ENCODE measurements around the gene POLR1G.

Gene POLR1G

GRCh38 chr19:45380107-45380506 lies 26.3 kb upstream of the POLR1G start:
- in situ Hi-C loops (cut with MboI; ENCODE audit: low sequenced_read_pairs), result no loop called here
- DNase-seq (ENCODE audit: low spot score in 2 of 2), result no peak
- no peaks in the 10 kb centered on the region for H3K36me3 ChIP-seq (replicated peaks)
- H3K27me3 ChIP-seq (ENCODE audit: low read depth), result no peaks in the 10 kb centered on the region
- H3K9me3 ChIP-seq, result no peaks in the 10 kb centered on the region
- H3K4me1 ChIP-seq, result peaks cover 11% of the 10 kb centered on the region
- no peak overlapping the region for H3K4me3 ChIP-seq

- Histone ChIP-seq H3K4me1 (peaks cover 3% of the 10 kb centered on the region), H3K36me3 (replicated peaks) (no peaks in the 10 kb centered on the region), H3K9me3 (no peaks in the 10 kb centered on the region), H3K27me3 (ENCODE audit: low read depth) (no peaks in the 10 kb centered on the region), H3K4me3 (no peak overlapping the region)
- in situ Hi-C loops (cut with MboI; ENCODE audit: low sequenced_read_pairs), result no loop called here
- DNase-seq (ENCODE audit: low spot score in 2 of 2), result no peak
These were observed 24.0 kb upstream of the POLR1G start for GRCh38 chr19:45382426-45382825.

GRCh38 chr19:45385392-45386221 lies 20.8 kb upstream of the POLR1G start:
- Histone ChIP-seq H3K4me1 (peaks cover 3% of the 10 kb centered on the region), H3K9me3 (no peaks in the 10 kb centered on the region), H3K4me3 (no peak overlapping the region), H3K27me3 (ENCODE audit: low read depth) (no peaks in the 10 kb centered on the region), H3K36me3 (replicated peaks) (no peaks in the 10 kb centered on the region)
- DNase-seq (ENCODE audit: low spot score in 2 of 2), result no peak
- in situ Hi-C loops (cut with MboI; ENCODE audit: low sequenced_read_pairs), result no loop called here

- no peaks in the 10 kb centered on the region for H3K27me3 ChIP-seq (ENCODE audit: low read depth)
- in situ Hi-C loops (cut with MboI; ENCODE audit: low sequenced_read_pairs), result no loop called here
- peaks cover under 1% of the 10 kb centered on the region; the same call in 1 of the 2 replicates for H3K4me1 ChIP-seq
- DNase-seq (ENCODE audit: low spot score in 2 of 2), result peak; percentile 36 to 39
- H3K9me3 ChIP-seq, result no peaks in the 10 kb centered on the region
- no peaks in the 10 kb centered on the region for H3K36me3 ChIP-seq (replicated peaks)
- H3K4me3 ChIP-seq, result no peak overlapping the region
These were observed 15.1 kb upstream of the POLR1G start for GRCh38 chr19:45391346-45391745.

GRCh38 chr19:45391871-45392665 lies 14.4 kb upstream of the POLR1G start:
- H3K4me1 ChIP-seq, result no peaks in the 10 kb centered on the region
- no peaks in the 10 kb centered on the region for H3K27me3 ChIP-seq (ENCODE audit: low read depth)
- H3K4me3 ChIP-seq, result no peak overlapping the region
- no peak for DNase-seq (ENCODE audit: low spot score in 2 of 2)
- in situ Hi-C loops (cut with MboI; ENCODE audit: low sequenced_read_pairs), result no loop called here
- no peaks in the 10 kb centered on the region for H3K9me3 ChIP-seq
- H3K36me3 ChIP-seq (replicated peaks), result no peaks in the 10 kb centered on the region

- DNase-seq (ENCODE audit: low spot score in 2 of 2), result no peak
- no peaks in the 10 kb centered on the region for H3K27me3 ChIP-seq (ENCODE audit: low read depth)
- H3K9me3 ChIP-seq, result no peaks in the 10 kb centered on the region
- H3K4me1 ChIP-seq, result no peaks in the 10 kb centered on the region; the same call in 1 of the 2 replicates
- H3K36me3 ChIP-seq (replicated peaks), result no peaks in the 10 kb centered on the region
- no peak overlapping the region for H3K4me3 ChIP-seq
- in situ Hi-C loops (cut with MboI; ENCODE audit: low sequenced_read_pairs), result no loop called here
These were observed 10.4 kb upstream of the POLR1G start for GRCh38 chr19:45395821-45396617.

- no peaks in the 10 kb centered on the region for H3K27me3 ChIP-seq (ENCODE audit: low read depth)
- no peak for DNase-seq (ENCODE audit: low spot score in 2 of 2)
- in situ Hi-C loops (cut with MboI; ENCODE audit: low sequenced_read_pairs), result no loop called here
- H3K4me3 ChIP-seq, result no peak overlapping the region
- no peaks in the 10 kb centered on the region for H3K36me3 ChIP-seq (replicated peaks)
- no peaks in the 10 kb centered on the region for H3K9me3 ChIP-seq
- peaks cover 28% of the 10 kb centered on the region for H3K4me1 ChIP-seq
These were observed 6.3 kb upstream of the POLR1G start for GRCh38 chr19:45400192-45400591.

- no peak overlapping the region for H3K4me3 ChIP-seq
These were observed 4.6 kb upstream of the POLR1G start for GRCh38 chr19:45401815-45402214.

GRCh38 chr19:45402298-45403061 lies 4.0 kb upstream of the POLR1G start:
- Histone ChIP-seq H3K4me1 (peaks cover 37% of the 10 kb centered on the region), H3K4me3 (peak overlapping the region; percentile 18)
- peak; percentile 61 to 86 for DNase-seq (ENCODE audit: low spot score in 2 of 2)

More at GRCh38 chr19:45401815-45402214, 4.6 kb upstream of the POLR1G start:
- H3K27me3 ChIP-seq (ENCODE audit: low read depth), result no peaks in the 10 kb centered on the region
- in situ Hi-C loops (cut with MboI; ENCODE audit: low sequenced_read_pairs), result no loop called here
- no peaks in the 10 kb centered on the region for H3K36me3 ChIP-seq (replicated peaks)
- DNase-seq (ENCODE audit: low spot score in 2 of 2), result no peak
- no peaks in the 10 kb centered on the region for H3K9me3 ChIP-seq
- peaks cover 33% of the 10 kb centered on the region for H3K4me1 ChIP-seq

GRCh38 chr19:45403272-45403671 lies 3.2 kb upstream of the POLR1G start:
- in situ Hi-C loops (cut with MboI; ENCODE audit: low sequenced_read_pairs), result no loop called here
- DNase-seq (ENCODE audit: low spot score in 2 of 2), result no peak
- H3K9me3 ChIP-seq, result no peaks in the 10 kb centered on the region
- peaks cover 8% of the 10 kb centered on the region for H3K36me3 ChIP-seq (replicated peaks)
- H3K4me3 ChIP-seq, result no peak overlapping the region
- H3K4me1 ChIP-seq, result peaks cover 40% of the 10 kb centered on the region
- no peaks in the 10 kb centered on the region for H3K27me3 ChIP-seq (ENCODE audit: low read depth)

More at GRCh38 chr19:45402298-45403061, 4.0 kb upstream of the POLR1G start:
- Histone ChIP-seq H3K36me3 (replicated peaks) (peaks cover 5% of the 10 kb centered on the region; the same call in 1 of the 2 replicates), H3K27me3 (ENCODE audit: low read depth) (no peaks in the 10 kb centered on the region), H3K9me3 (no peaks in the 10 kb centered on the region)
- in situ Hi-C loops (cut with MboI; ENCODE audit: low sequenced_read_pairs), result no loop called here

GRCh38 chr19:45403781-45404556 lies 2.5 kb upstream of the POLR1G start:
- in situ Hi-C loops (cut with MboI; ENCODE audit: low sequenced_read_pairs), result no loop called here
- Histone ChIP-seq H3K4me3 (peak overlapping the region; percentile 75; the same call in 1 of the 2 replicates), H3K36me3 (replicated peaks) (peaks cover 14% of the 10 kb centered on the region), H3K4me1 (peaks cover 40% of the 10 kb centered on the region), H3K9me3 (no peaks in the 10 kb centered on the region), H3K27me3 (ENCODE audit: low read depth) (no peaks in the 10 kb centered on the region)
- peak in 1 of 2 experiments; percentile 68 for DNase-seq (ENCODE audit: low spot score in 2 of 2)
